ENCODE data around the gene LEKR1.

DNA sequence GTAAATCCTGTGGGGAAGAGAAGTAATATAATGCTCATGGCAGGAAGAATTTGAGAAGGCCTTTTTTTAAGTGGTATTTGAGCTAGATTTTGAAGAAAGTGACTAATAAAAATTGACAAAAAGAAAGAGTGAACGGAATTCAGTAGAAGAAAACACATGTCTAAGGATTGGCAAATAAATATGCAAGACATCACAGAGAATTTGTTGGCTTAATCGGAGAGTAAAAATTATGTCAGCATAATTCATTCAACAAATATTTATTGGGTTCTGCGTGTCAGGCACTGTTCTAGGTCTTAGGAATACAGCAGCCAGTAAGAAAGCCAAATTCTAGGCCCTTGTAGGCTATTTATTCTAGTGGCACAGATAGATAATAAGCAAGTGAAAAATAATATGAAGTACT, 33.6 kb upstream of the LEKR1 start:
- TF ChIP-seq CTCF (IDR thresholded peaks at IDR 0.05): no peak
- no peak for TF ChIP-seq EP300 (IDR thresholded peaks at IDR 0.05)
- TF ChIP-seq POLR2A (IDR thresholded peaks at IDR 0.05): no peak

Measured in tibial nerve (tissue), 4 donors.